Gastrocnemius medialis (tissue), 4 donors: ENCODE measurements around the gene NCAN.
"Not testable (repeated sequence)": the region's sequence is repeated elsewhere in the genome, so short reads cannot be mapped to it uniquely, and the experiment has no call there.

Source experiments
- CTCF ChIP-seq, 5 experiments: fragments of 450-650 bp in 3 of 5; fragments of 200-600 bp in 2 of 5; sonication (generic) in 2 of 5; IDR thresholded peaks in 4 of 5; conservative IDR thresholded peaks in 1 of 5; 1 replicate in 4 of 5; 2 replicates in 1 of 5; pipeline ENCODE4 v1.5.1; 2016 to 2019; ENCODE audit warnings: antibody characterized with exemption in 5 of 5, mild to moderate bottlenecking in 3 of 5, moderate library complexity in 3 of 5
- POLR2A ChIP-seq, 2 donors: fragments of 450-650 bp; IDR thresholded peaks; one replicate each; pipeline ENCODE4 v1.6.1; 2017; ENCODE audit warnings: antibody characterized with exemption in 2 of 2, mild to moderate bottlenecking in 2 of 2, moderate library complexity in 2 of 2

- not testable (repeated sequence) for TF ChIP-seq CTCF (IDR thresholded peaks at IDR 0.05 in 4 of 5, conservative IDR thresholded peaks at IDR 0.05 in 1 of 5); POLR2A (IDR thresholded peaks at IDR 0.05)
These were observed 9.2 kb downstream of the NCAN start for GRCh38 chr19:19221000-19221399.
